GM12878 (cell line): ENCODE data around the gene UTF1. TPM values are rescaled to one million over a fixed set of nuclear protein-coding genes. Genes with fewer than 3 reads are reported as not detected.

Experiments
- ATAC-seq: fragments of 200-7000 bp; cut with Tn5 transposase; 3 replicates; pipeline ENCODE4 v1.9.1; 2020; ENCODE audit warnings: mild to moderate bottlenecking, moderate library complexity
- BruUV-seq: library from RNA; stranded (reverse); fragments of 400-500 nt; replicated peaks from 2 replicates; lab custom pipeline; 2021; lab: Mats Ljungman, UMichigan
- CTCF ChIA-PET: fragments of 300-600 bp; sonication (Branson Sonifier 250); formaldehyde crosslinking; extraction: SDS; loops from one replicate; lab custom pipeline; 2021; ENCODE audit warnings: inconsistent platforms; lab: Yijun Ruan, JAX
- POLR2A ChIA-PET: fragments of 350-600 bp; formaldehyde crosslinking; extraction: SDS; loops from one replicate; lab custom pipeline; 2021; ENCODE audit warnings: inconsistent platforms; lab: Charles Lee
- RAD21 ChIA-PET: fragments of 300-600 bp; sonication (Branson Sonifier 250); formaldehyde crosslinking; loops from one replicate; lab custom pipeline; 2023; ENCODE audit warnings: antibody characterized with exemption; ENCODE audit not compliant: unreplicated experiment; lab: Charles Lee
- SMC1A ChIA-PET: fragments of 300-600 bp; sonication (Branson Sonifier 250); formaldehyde crosslinking; loops from one replicate; lab custom pipeline; 2023; ENCODE audit not compliant: unreplicated experiment, uncharacterized antibody; lab: Charles Lee
- DNase-seq: peaks from one replicate; pipeline ENCODE4 v3.0.0-alpha.2; 2011; ENCODE audit warnings: low read depth, low spot score
- FAIRE-seq: peaks from 3 replicates; lab custom pipeline; 2011; peaks lifted over from hg19 to GRCh38; lab: Jason Lieb, UNC
- H2AFZ ChIP-seq: 2 replicates; pipeline ENCODE4 v1.6.0; 2011; ENCODE audit warnings: low read depth, low read length, control low read depth; ENCODE audit not compliant: control insufficient read depth
- H3K27ac ChIP-seq: 2 replicates; pipeline ENCODE4 v1.5.1; 2011; ENCODE audit warnings: control low read depth; ENCODE audit not compliant: control insufficient read depth, insufficient read depth
- H3K27me3 ChIP-seq, 2 experiments: replicated peaks in 1 of 2; 2 replicates each; pipeline versions ENCODE4 v1.6.0 to v1.6.1; 2011; ENCODE audit warnings: low read length in 1 of 2; ENCODE audit not compliant: control insufficient read depth in 2 of 2, insufficient read depth in 2 of 2
- H3K36me3 ChIP-seq, 2 experiments: 2 replicates each; pipeline ENCODE4 v1.5.1; 2011; ENCODE audit warnings: low read length in 1 of 2; ENCODE audit not compliant: control insufficient read depth in 2 of 2, insufficient read depth in 2 of 2
- H3K4me1 ChIP-seq: 2 replicates; pipeline ENCODE4 v1.6.1; 2011; ENCODE audit warnings: mild to moderate bottlenecking, low read length, moderate library complexity, mixed read lengths; ENCODE audit not compliant: control insufficient read depth, insufficient read depth
- H3K4me2 ChIP-seq: 2 replicates; pipeline ENCODE4 v1.6.0; 2011; ENCODE audit warnings: control low read depth; ENCODE audit not compliant: control insufficient read depth, insufficient read depth
- H3K4me3 ChIP-seq: fragments of 200-600 bp; sonication (generic); 2 replicates; pipeline ENCODE4 v1.5.1; 2016
- H3K79me2 ChIP-seq: 2 replicates; pipeline ENCODE4 v1.6.0; 2011; ENCODE audit warnings: low read length; ENCODE audit not compliant: control insufficient read depth, insufficient read depth
- H3K9ac ChIP-seq: 2 replicates; pipeline ENCODE4 v1.8.0; 2011; ENCODE audit warnings: low read length, control low read depth, mixed read lengths; ENCODE audit not compliant: control insufficient read depth, insufficient read depth
- H3K9me3 ChIP-seq: replicated peaks from 3 replicates; pipeline ENCODE4 v1.5.1; 2011; ENCODE audit warnings: mild to moderate bottlenecking, low read length; ENCODE audit not compliant: control insufficient read depth, insufficient read depth
- H4K20me1 ChIP-seq: 2 replicates; pipeline ENCODE4 v1.6.0; 2011; ENCODE audit not compliant: control insufficient read depth, insufficient read depth
- ASH2L ChIP-seq: fragments of 300-600, 200-600 bp; sonication (generic); IDR thresholded peaks from 2 replicates; pipeline ENCODE4 v1.6.1; 2017; ENCODE audit warnings: low read depth, mild to moderate bottlenecking, borderline replicate concordance
- CHD1 ChIP-seq: IDR thresholded peaks from 2 replicates; pipeline ENCODE4 v1.6.1; 2012; ENCODE audit warnings: low read depth, low read length, improper control_type of control experiment
- GATAD2B ChIP-seq: fragments of 450-650 bp; conservative IDR thresholded peaks from 2 replicates; pipeline ENCODE4 v1.6.1; 2017; ENCODE audit warnings: low read depth, mild to moderate bottlenecking, moderate library complexity
- KLF5 ChIP-seq: fragments of 450-650 bp; IDR thresholded peaks from 2 replicates; pipeline ENCODE4 v1.6.1; 2014; ENCODE audit warnings: mild to moderate bottlenecking; ENCODE audit not compliant: partially characterized antibody
- MTA3 ChIP-seq: IDR thresholded peaks from 2 replicates; pipeline ENCODE4 v1.6.1; 2012; ENCODE audit warnings: low read length, inconsistent platforms, borderline replicate concordance
- NR2C1 ChIP-seq: fragments of 450-650 bp; IDR thresholded peaks from 2 replicates; pipeline ENCODE4 v1.6.1; 2017; ENCODE audit warnings: antibody characterized with exemption, mild to moderate bottlenecking, moderate library complexity
- PAX8 ChIP-seq: fragments of 450-650 bp; IDR thresholded peaks from 2 replicates; pipeline ENCODE4 v1.6.1; 2017; ENCODE audit warnings: mild to moderate bottlenecking, moderate library complexity
- PML ChIP-seq: IDR thresholded peaks from 2 replicates; pipeline ENCODE4 v1.6.1; 2012; ENCODE audit warnings: low read length, inconsistent platforms
- SRF ChIP-seq, 2 experiments: IDR thresholded peaks; 2 replicates each; pipeline ENCODE4 v1.6.1; 2011; ENCODE audit warnings: low read depth in 2 of 2, low read length in 2 of 2, mild to moderate bottlenecking in 1 of 2, moderate library complexity in 1 of 2
- TARDBP ChIP-seq: IDR thresholded peaks from 2 replicates; pipeline ENCODE4 v1.6.1; 2016; ENCODE audit warnings: borderline replicate concordance
- TBL1XR1 ChIP-seq: IDR thresholded peaks from 2 replicates; pipeline ENCODE4 v1.6.1; 2012; ENCODE audit warnings: low read depth, low read length, improper control_type of control experiment
- ZNF274 ChIP-seq: IDR thresholded peaks from one replicate; pipeline ENCODE4 v1.8.0; 2011; ENCODE audit not compliant: insufficient read length, insufficient read depth
- whole genome bisulfite sequencing: methylation state at CpG from one replicate; pipeline ENCODE4 v1.1.6; 2016; ENCODE audit warnings: low lambda C conversion rate; ENCODE audit not compliant: insufficient replicate concordance, insufficient coverage; ENCODE audit errors: missing lambda C conversion rate; 5-methylcytosine and 5-hydroxymethylcytosine counted together
- in situ Hi-C: fragments of 300-500 bp; cut with MboI; formaldehyde crosslinking; loops from 9 replicates; pipeline ENCODE4 v1.14.3; 2018; ENCODE audit warnings: mixed read lengths
- intact Hi-C: fragments of 100-400 bp; cut with micrococcal nuclease; formaldehyde crosslinking; loops from one replicate; pipeline ENCODE4 v1.14.2; 2022; ENCODE audit not compliant: unreplicated experiment
- polyA plus RNA-seq, 11 experiments: library from polyadenylated mRNA; depleted of rRNA in 4 of 11; unstranded in 6 of 11; stranded (reverse) in 5 of 11; fragments of >200 nt; fragmentation: Nextera tagmentation in 4 of 11; fragmentation: Illumina TruSeq in 1 of 11; extraction: Ambion mirVana in 4 of 11; extraction: Trizol in 1 of 11; gene quantifications; 1 replicate in 1 of 11; 2 replicates in 10 of 11; pipeline versions ENCODE4 v1.2.1 to v1.2.3, GENCODE V29; 2011 to 2016; ENCODE audit warnings: inconsistent platforms in 2 of 11, missing spikeins in 2 of 11, low read depth in 1 of 11
- total RNA-seq, 4 experiments: library from RNA; depleted of rRNA in 3 of 4; stranded (reverse); fragments of >200 nt in 3 of 4; fragmentation: Illumina TruSeq in 1 of 4; extraction: Trizol in 1 of 4; gene quantifications; 2 replicates each; pipeline versions ENCODE4 v1.2.1 to v1.2.3, GENCODE V29; 2013 to 2021
- TF ChIP-seq, protein P1 (sequence below), 3 experiments: IDR thresholded peaks in 2 of 3; conservative IDR thresholded peaks in 1 of 3; 2 replicates each; pipeline ENCODE4 v1.5.1; 2011; ENCODE audit warnings: low read depth in 3 of 3, low read length in 3 of 3, mild to moderate bottlenecking in 3 of 3, control low read depth in 2 of 3, moderate library complexity in 2 of 3, inconsistent platforms in 1 of 3, mixed read lengths in 1 of 3; ENCODE audit not compliant: control insufficient read depth in 2 of 3, insufficient read depth in 1 of 3; ENCODE audit errors: extremely low read depth in 1 of 3

The UTF1 gene
- total and polyA plus RNA-seq, 10 of the 15 experiments (the other 5 are each of a cell fraction or from before 2014, with no cell fraction given) = not detected

DNA sequence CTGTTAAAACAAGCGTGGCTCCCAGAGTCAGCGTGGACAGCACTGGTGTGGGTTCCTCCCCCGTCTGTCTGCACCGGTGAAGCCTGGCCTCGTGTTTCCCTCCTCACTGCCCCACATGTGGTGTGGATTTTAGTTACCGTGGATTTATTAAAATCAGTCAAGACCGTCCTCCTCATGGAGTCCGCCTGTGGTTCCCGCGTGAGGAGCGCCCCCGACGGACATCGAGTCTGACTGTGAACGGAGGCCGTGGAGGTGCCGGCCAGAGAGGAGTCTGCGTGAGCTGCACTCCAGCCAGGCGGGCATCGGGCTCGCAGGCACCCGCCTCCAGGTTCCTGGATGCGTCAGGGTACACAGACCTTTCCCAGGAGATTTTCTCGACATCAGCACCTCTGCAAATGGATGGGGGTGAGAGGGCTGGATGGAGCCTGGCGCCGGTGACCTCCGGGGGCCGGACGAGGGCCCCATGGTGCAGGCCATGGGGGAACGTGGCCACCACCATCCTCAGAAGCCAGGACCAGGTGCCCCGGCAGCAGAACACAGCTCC, 26.3 kb upstream of the UTF1 start:
- no peaks in the 10 kb centered on the region for H3K79me2 ChIP-seq
- intact Hi-C loops = no loop called here
- ChIA-PET POLR2A (no interaction called here), RAD21 (no interaction called here), CTCF (no interaction called here), SMC1A (no interaction called here)
- no peaks in the 10 kb centered on the region for H4K20me1 ChIP-seq
- no peak overlapping the region for H3K4me3 ChIP-seq
- BruUV-seq = no TSS peak
- TF ChIP-seq CHD1 = no peak
- TF ChIP-seq, protein P1, sequence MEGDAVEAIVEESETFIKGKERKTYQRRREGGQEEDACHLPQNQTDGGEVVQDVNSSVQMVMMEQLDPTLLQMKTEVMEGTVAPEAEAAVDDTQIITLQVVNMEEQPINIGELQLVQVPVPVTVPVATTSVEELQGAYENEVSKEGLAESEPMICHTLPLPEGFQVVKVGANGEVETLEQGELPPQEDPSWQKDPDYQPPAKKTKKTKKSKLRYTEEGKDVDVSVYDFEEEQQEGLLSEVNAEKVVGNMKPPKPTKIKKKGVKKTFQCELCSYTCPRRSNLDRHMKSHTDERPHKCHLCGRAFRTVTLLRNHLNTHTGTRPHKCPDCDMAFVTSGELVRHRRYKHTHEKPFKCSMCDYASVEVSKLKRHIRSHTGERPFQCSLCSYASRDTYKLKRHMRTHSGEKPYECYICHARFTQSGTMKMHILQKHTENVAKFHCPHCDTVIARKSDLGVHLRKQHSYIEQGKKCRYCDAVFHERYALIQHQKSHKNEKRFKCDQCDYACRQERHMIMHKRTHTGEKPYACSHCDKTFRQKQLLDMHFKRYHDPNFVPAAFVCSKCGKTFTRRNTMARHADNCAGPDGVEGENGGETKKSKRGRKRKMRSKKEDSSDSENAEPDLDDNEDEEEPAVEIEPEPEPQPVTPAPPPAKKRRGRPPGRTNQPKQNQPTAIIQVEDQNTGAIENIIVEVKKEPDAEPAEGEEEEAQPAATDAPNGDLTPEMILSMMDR (IDR thresholded peaks at IDR 0.05 in 2 of 3, conservative IDR thresholded peaks at IDR 0.05 in 1 of 3; ENCODE audit: control insufficient read depth in 2 of 3, extremely low read depth in 1 of 3, insufficient read depth in 1 of 3, low read depth in 3 of 3, low read length in 3 of 3) = no peak
- TF ChIP-seq PML = no peak
- no peak for TF ChIP-seq TBL1XR1
- TF ChIP-seq SRF (IDR thresholded peaks at IDR 0.05; ENCODE audit: low read depth in 2 of 2, low read length in 2 of 2) = no peak
- TF ChIP-seq KLF5 = no peak
- TF ChIP-seq MTA3 = no peak
- TF ChIP-seq ASH2L = no peak
- no peak for TF ChIP-seq GATAD2B
- TF ChIP-seq TARDBP = no peak
- TF ChIP-seq ZNF274 = no peak
- TF ChIP-seq PAX8 = no peak
- no peak for TF ChIP-seq NR2C1
- 73% methylated on average over 30 of the region's 31 CpGs for WGBS
- H3K27me3 ChIP-seq = no peaks in the 10 kb centered on the region
- no peaks in the 10 kb centered on the region for H3K9me3 ChIP-seq
- no peak for DNase-seq
- no peak for ATAC-seq
- H3K4me1 ChIP-seq = no peaks in the 10 kb centered on the region
- H3K36me3 ChIP-seq = no peaks in the 10 kb centered on the region
- H3K4me2 ChIP-seq = no peak overlapping the region
- in situ Hi-C loops = no loop called here
- H3K9ac ChIP-seq = no peak overlapping the region
- no peak for FAIRE-seq
- H3K27ac ChIP-seq = no peak overlapping the region
- H2AFZ ChIP-seq = no peak overlapping the region
